Stimulated activated CD4-positive, alpha-beta T cell treated with anti-CD3 and anti-CD28 coated beads, Interleukin-4, amount 100 ng/mL, for 4 hours (primary cell): Measurements from ENCODE around the gene NRXN2.
"Not testable (repeated sequence)": the region's sequence is repeated elsewhere in the genome, so short reads cannot be mapped to it uniquely, and the experiment has no call there.

ENCODE experiments used
- DNase-seq, 2 experiments: peaks; one replicate each; pipeline ENCODE4 v3.0.0-alpha.2; 2020

NRXN2 gene

GRCh38 chr11:64720167-64720566, 2.8 kb downstream of the NRXN2 start:
- DNase-seq = no peak

- no peak for DNase-seq
Measured at GRCh38 chr11:64719406-64719805, 3.6 kb downstream of the NRXN2 start.

GRCh38 chr11:64718780-64719124, 4.2 kb downstream of the NRXN2 start:
- DNase-seq = no peak

- no peak for DNase-seq
Measured at GRCh38 chr11:64718084-64718779, 4.8 kb downstream of the NRXN2 start.

- no peak for DNase-seq
Measured at GRCh38 chr11:64717268-64717578, 5.8 kb downstream of the NRXN2 start.

GRCh38 chr11:64716473-64717267, 6.3 kb downstream of the NRXN2 start:
- no peak for DNase-seq

GRCh38 chr11:64715756-64716472, 7.1 kb downstream of the NRXN2 start:
- DNase-seq = no peak

- no peak for DNase-seq
Measured at GRCh38 chr11:64715110-64715509, 7.9 kb downstream of the NRXN2 start.

- no peak for DNase-seq
Measured at GRCh38 chr11:64714666-64715065, 8.3 kb downstream of the NRXN2 start.

- no peak for DNase-seq
Measured at GRCh38 chr11:64713781-64714363, 9.1 kb downstream of the NRXN2 start.

GRCh38 chr11:64713016-64713707, 9.8 kb downstream of the NRXN2 start:
- DNase-seq = no peak

GRCh38 chr11:64712430-64713015, 10.5 kb downstream of the NRXN2 start:
- no peak for DNase-seq

GRCh38 chr11:64711956-64712362, 11.0 kb downstream of the NRXN2 start:
- no peak for DNase-seq

GRCh38 chr11:64711138-64711955, 11.7 kb downstream of the NRXN2 start:
- no peak for DNase-seq

GRCh38 chr11:64710418-64711137, 12.4 kb downstream of the NRXN2 start:
- DNase-seq = no peak

- no peak for DNase-seq
Measured at GRCh38 chr11:64705501-64705900, 17.5 kb downstream of the NRXN2 start.

GRCh38 chr11:64703048-64703447, 19.9 kb downstream of the NRXN2 start:
- no peak for DNase-seq

GRCh38 chr11:64701956-64702355, 21.0 kb downstream of the NRXN2 start:
- DNase-seq = not testable (repeated sequence)

- DNase-seq = no peak
Measured at GRCh38 chr11:64698427-64698826, 24.6 kb downstream of the NRXN2 start.

- no peak for DNase-seq
Measured at GRCh38 chr11:64697663-64698375, 25.2 kb downstream of the NRXN2 start.
